ENCODE results near the gene RRAS. TPM values are rescaled to one million over a fixed set of nuclear protein-coding genes. Genes with fewer than 3 reads are reported as not detected.

Gene RRAS
- total RNA-seq, 5 donors from 2014 or later (not counting 1 experiment from before 2014, with no cell fraction given) = 8.5 to 15.4 (median 13.0) TPM

DNA sequence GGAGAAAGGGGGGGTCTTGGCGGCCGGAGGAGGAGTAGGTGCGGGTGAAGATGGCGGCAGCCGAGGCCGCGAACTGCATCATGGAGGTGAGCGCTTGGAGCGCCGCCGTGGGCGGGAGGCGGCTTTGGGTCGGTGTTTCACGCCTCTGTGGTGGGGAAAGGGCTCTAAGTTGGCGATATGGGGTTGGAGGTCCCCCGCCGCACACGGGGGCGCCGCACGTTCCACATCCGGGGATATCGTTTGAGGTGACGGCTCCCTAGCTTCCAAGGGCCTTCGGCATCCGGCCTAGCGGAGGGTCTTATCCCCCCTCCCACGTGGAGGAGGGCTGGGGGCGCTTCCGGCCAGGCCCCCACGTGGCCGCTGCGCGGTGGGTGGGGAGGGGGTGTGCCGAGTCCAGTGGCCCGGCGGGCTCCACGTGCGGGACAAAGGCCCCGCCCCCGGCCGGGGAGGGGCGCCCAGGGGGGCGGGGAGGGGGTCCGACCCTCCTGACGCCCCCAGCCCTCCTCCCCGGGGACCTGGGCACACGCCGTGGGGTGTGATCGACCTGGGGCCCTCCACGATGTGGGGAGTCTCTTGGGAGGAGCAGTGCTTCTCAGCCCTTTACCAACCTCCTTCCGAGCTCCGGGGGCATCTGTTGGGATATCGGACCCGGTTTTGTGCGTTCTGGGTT, 37.4 kb upstream of the RRAS start, which contains the start of gene PRMT1:
Gene PRMT1, plus strand, starts transcription at position 41 of the 670 bp plus-strand sequence. Its CDS starts 10 bp downstream, at position 51.
- peak within 1 kb of the TSS; percentile 94 to 100 (median 97) for H3K4me3 Mint-ChIP-seq
- CTCF ChIA-PET = interaction anchor here (0.6 to 3.4 kb wide), 5 partner anchors 9 to 580 kb away, joined by 4 to 26 read pairs (median 5); partner anchors contain the start of gene RRAS (in 1 of the 2)
- H3K4me3 ChIP-seq (ENCODE audit: control insufficient read depth in 1 of 2, extremely low read depth in 1 of 2, low read length in 1 of 2) = peak within 1 kb of the TSS; percentile 88 to 97
- H3K36me3 Mint-ChIP-seq = peaks cover 9% of the 10 kb centered on the region
- no peaks in the 10 kb centered on the region for H3K27me3 Mint-ChIP-seq
- POLR2A ChIA-PET = interaction anchor here in 1 of 2 donors (0.6 kb wide), 1 partner anchor 242 kb away, joined by 3 read pairs; no protein-coding TSS in a partner anchor
- 0% methylated on average over 13 of the region's 57 CpGs for WGBS (ENCODE audit: insufficient coverage)
- H3K27me3 ChIP-seq (replicated peaks in 1 of 2; ENCODE audit: control insufficient read depth in 2 of 2, extremely low read depth in 1 of 2, insufficient read depth in 2 of 2, low read length in 1 of 2) = no peaks in the 10 kb centered on the region
- ATAC-seq (replicated peaks in 1 of 4) (peak; percentile 3 to 23 (median 7)), DNase-seq (peak in 33 of 35 experiments; percentile 24 to 69 (median 57))
- peak within 1 kb of the TSS; percentile 97 to 100 for H3K27ac Mint-ChIP-seq
- H3K4me1 Mint-ChIP-seq = peaks cover 31 to 46% (median 38%) of the 10 kb centered on the region in 3 donors
- H3K27ac ChIP-seq (ENCODE audit: low read length) = peak within 1 kb of the TSS; percentile 99
- no peaks in the 10 kb centered on the region for H3K9me3 Mint-ChIP-seq
- no peaks in the 10 kb centered on the region for H3K9me3 ChIP-seq
- peaks cover 4 to 52% of the 10 kb centered on the region in 2 experiments for H3K4me1 ChIP-seq (ENCODE audit: control insufficient read depth in 1 of 2, extremely low read depth in 1 of 2, insufficient read depth in 2 of 2, low read length in 2 of 2)
- peaks cover 0 to 15% of the 10 kb centered on the region in 2 donors for H3K36me3 ChIP-seq (ENCODE audit: control insufficient read depth in 2 of 2, extremely low read depth in 1 of 2, insufficient read depth in 1 of 2, low read length in 1 of 2)

DNA sequence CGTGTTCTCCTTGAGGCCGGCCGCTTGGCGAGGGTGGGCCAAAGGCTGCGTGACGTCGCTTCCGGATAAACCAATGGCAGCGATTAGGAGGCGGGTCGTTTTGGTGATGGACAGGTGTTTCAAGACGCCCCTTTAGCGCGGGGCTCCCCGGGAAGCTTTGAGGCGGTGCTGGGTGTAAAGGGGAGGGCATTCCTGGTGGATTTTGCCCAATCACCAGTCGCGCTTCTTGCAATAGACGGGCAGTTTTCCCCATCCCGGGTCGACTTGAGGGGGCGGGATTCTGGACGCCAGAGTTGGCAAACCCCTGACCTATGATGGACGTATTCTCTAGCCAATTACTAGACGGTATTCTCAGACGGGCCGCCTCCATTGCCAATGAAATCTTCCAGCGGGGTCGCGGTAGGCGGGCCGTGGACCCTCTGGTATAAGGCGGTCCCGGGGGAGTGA, 36.9 kb upstream of the RRAS start:
- no peaks in the 10 kb centered on the region for H3K27me3 ChIP-seq (replicated peaks in 1 of 2; ENCODE audit: control insufficient read depth in 2 of 2, extremely low read depth in 1 of 2, insufficient read depth in 2 of 2, low read length in 1 of 2)
- peak overlapping the region; percentile 99 for H3K27ac ChIP-seq (ENCODE audit: low read length)
- peaks cover 36 to 51% (median 43%) of the 10 kb centered on the region in 3 donors for H3K4me1 Mint-ChIP-seq
- ChIA-PET POLR2A (interaction anchor here in 1 of 2 donors (0.5 to 1.9 kb wide), 5 partner anchors 12 to 242 kb away, joined by 3 to 10 read pairs (median 5); partner anchors contain the start of genes RCN3 and RRAS), CTCF (interaction anchor here (0.5 to 3.4 kb wide), 11 partner anchors 9 to 1067 kb away, joined by 3 to 26 read pairs (median 4); partner anchors contain the start of genes GYS1 (in 1 of the 2), RRAS (in 1 of the 2), RUVBL2 (in 1 of the 2) and SCAF1 (in 1 of the 2))
- H3K4me3 Mint-ChIP-seq = peak overlapping the region; percentile 94 to 100 (median 97)
- peak overlapping the region; percentile 88 to 97 for H3K4me3 ChIP-seq (ENCODE audit: control insufficient read depth in 1 of 2, extremely low read depth in 1 of 2, low read length in 1 of 2)
- no peaks in the 10 kb centered on the region for H3K9me3 Mint-ChIP-seq
- H3K36me3 ChIP-seq (ENCODE audit: control insufficient read depth in 2 of 2, extremely low read depth in 1 of 2, insufficient read depth in 1 of 2, low read length in 1 of 2) = peaks cover under 1 to 10% of the 10 kb centered on the region in 2 donors
- no peaks in the 10 kb centered on the region for H3K9me3 ChIP-seq
- WGBS (ENCODE audit: insufficient coverage) = under 1% methylated on average over 26 of the region's 34 CpGs
- H3K27me3 Mint-ChIP-seq = no peaks in the 10 kb centered on the region
- H3K27ac Mint-ChIP-seq = peak overlapping the region; percentile 97 to 100
- peaks cover 5% of the 10 kb centered on the region for H3K36me3 Mint-ChIP-seq
- peak; percentile 93 to 100 (median 96) for DNase-seq
- peak; percentile 76 to 78 (median 78) for ATAC-seq (replicated peaks in 1 of 4)
- H3K4me1 ChIP-seq (ENCODE audit: control insufficient read depth in 1 of 2, extremely low read depth in 1 of 2, insufficient read depth in 2 of 2, low read length in 2 of 2) = peaks cover 4 to 54% of the 10 kb centered on the region in 2 experiments

DNA sequence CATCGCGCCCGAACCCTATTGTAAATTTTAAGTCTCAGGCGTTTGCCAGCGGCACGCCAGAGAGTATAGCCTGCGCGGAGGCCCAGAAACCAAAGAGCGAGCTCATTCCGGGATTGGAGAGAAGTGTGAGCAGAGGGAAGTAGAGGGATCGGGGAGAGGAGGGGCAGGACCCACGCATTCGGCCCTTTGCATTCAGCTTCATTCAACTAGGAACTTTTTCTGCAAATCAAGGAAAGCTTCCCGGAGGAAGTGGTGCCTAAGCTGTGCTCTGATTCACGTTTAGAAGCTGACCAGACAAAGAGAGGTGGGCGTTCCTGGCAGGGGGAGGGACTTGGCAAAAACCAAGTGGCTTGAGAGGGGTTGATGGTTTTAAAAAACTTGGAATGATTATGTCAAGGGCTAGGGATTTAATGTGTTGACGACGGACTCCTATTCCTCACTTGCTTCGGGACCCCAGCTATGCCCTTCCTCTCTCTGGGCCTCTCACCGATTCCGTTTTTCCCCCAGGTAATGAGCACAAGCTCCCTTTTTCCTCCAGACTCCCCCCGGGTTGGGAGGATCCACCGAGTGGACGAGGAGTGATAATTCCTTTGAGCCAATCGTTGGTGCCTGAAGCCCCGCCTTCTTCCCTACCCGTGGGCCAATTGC, 36.3 kb upstream of the RRAS start:
- no peaks in the 10 kb centered on the region for H3K27me3 ChIP-seq (replicated peaks in 1 of 2; ENCODE audit: control insufficient read depth in 2 of 2, extremely low read depth in 1 of 2, insufficient read depth in 2 of 2, low read length in 1 of 2)
- Mint-ChIP-seq H3K9me3 (no peaks in the 10 kb centered on the region), H3K27ac (peak overlapping the region; percentile 97 to 100), H3K4me1 (peaks cover 36 to 51% (median 43%) of the 10 kb centered on the region in 3 donors), H3K27me3 (no peaks in the 10 kb centered on the region), H3K4me3 (peak overlapping the region; percentile 94 to 100 (median 97)), H3K36me3 (peaks cover 5% of the 10 kb centered on the region)
- peak in 15 of 35 experiments; percentile 16 to 60 (median 37) for DNase-seq
- H3K27ac ChIP-seq (ENCODE audit: low read length) = peak overlapping the region; percentile 99
- ChIA-PET CTCF (interaction anchor here (0.5 to 3.4 kb wide), 18 partner anchors 8 to 1066 kb away, joined by 3 to 26 read pairs (median 4); partner anchors contain the start of genes GYS1 (in 1 of the 2), NOSIP (in 1 of the 2), RRAS (in 1 of the 2) and RUVBL2 (in 1 of the 2)), POLR2A (interaction anchor here in 1 of 2 donors (0.5 to 1.9 kb wide), 4 partner anchors 12 to 149 kb away, joined by 4 to 10 read pairs (median 6); partner anchors contain the start of genes RCN3 and RRAS)
- peak overlapping the region; percentile 88 to 97 for H3K4me3 ChIP-seq (ENCODE audit: control insufficient read depth in 1 of 2, extremely low read depth in 1 of 2, low read length in 1 of 2)
- WGBS (ENCODE audit: insufficient coverage) = 8% methylated on average over 20 of the region's 27 CpGs
- H3K36me3 ChIP-seq (ENCODE audit: control insufficient read depth in 2 of 2, extremely low read depth in 1 of 2, insufficient read depth in 1 of 2, low read length in 1 of 2) = peaks cover 4% of the 10 kb centered on the region in 2 donors
- H3K4me1 ChIP-seq (ENCODE audit: control insufficient read depth in 1 of 2, extremely low read depth in 1 of 2, insufficient read depth in 2 of 2, low read length in 2 of 2) = peaks cover 4 to 51% of the 10 kb centered on the region in 2 experiments
- H3K9me3 ChIP-seq = no peaks in the 10 kb centered on the region
- peak in 1 of 4 experiments; percentile 4 for ATAC-seq (replicated peaks in 1 of 4)

DNA sequence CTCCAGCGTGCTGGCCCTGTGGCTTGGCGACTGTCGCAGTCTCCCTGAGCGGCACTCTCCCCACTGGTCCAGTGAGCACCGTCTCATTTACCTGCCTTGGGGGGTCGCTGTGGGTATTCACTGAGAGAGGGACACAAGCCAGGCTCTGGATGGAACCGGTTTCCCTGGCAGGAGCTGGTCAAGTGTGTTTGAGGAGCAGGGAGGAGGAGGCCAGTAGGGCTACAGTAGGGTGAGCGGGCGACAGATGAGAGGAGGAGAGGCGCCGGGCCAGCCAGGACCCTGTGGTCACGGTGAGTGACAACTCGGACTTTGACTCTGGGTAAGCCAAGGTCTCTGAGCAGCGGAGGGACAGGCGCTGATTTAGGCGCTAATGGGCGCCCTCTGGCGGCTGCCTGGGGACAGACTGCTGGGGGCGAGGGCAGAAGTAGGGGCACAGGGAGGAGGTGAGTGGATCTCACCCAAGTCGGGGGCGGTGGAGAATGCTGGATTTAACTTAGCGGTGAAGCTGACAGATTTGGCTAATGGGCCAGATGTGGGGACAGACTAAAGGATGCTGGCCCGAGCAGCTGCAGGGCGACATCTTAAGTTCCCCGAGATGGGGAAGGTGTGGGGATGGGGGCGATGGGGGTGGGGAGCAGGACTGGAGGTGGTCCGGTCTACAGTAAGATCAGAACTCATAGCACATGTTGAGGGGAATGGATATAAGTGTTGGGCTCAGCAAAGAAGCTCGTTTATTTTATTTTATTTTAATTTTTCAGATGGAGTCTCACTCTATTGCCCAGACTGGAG, 32.4 kb upstream of the RRAS start:
- no peak overlapping the region for H3K4me3 Mint-ChIP-seq
- no peaks in the 10 kb centered on the region for H3K9me3 Mint-ChIP-seq

DNA sequence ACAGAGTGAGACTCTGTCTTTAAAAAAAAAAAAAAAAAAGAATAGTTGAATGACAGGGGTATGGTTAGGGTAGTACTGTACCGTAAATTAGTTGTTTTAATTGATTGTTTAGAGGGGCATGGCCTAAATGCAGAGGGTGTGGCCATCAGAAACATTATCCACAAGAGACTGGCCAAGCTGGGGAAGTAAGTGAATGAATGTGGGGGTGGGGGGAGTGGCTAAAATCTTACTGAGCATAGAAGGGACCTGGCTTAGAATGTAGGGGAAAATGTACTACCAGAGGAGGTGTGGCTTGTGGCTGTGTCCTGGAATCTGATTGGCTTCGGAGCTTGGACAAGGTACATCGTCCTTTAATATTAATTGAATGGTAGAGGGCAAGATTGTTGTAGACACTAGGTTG, 29.6 kb upstream of the RRAS start:
- 97% methylated on average over 3 of the region's 3 CpGs for WGBS (ENCODE audit: insufficient coverage)
- Mint-ChIP-seq H3K4me3 (no peak overlapping the region), H3K9me3 (no peaks in the 10 kb centered on the region), H3K27ac (no peak overlapping the region), H3K36me3 (peaks cover 4% of the 10 kb centered on the region), H3K27me3 (no peaks in the 10 kb centered on the region), H3K4me1 (peaks cover 20 to 35% (median 34%) of the 10 kb centered on the region in 3 donors)
- Histone ChIP-seq H3K36me3 (ENCODE audit: control insufficient read depth in 2 of 2, extremely low read depth in 1 of 2, insufficient read depth in 1 of 2, low read length in 1 of 2) (peaks cover 4% of the 10 kb centered on the region in 2 donors), H3K27ac (ENCODE audit: low read length) (no peak overlapping the region), H3K27me3 (replicated peaks in 1 of 2; ENCODE audit: control insufficient read depth in 2 of 2, extremely low read depth in 1 of 2, insufficient read depth in 2 of 2, low read length in 1 of 2) (no peaks in the 10 kb centered on the region), H3K4me3 (ENCODE audit: control insufficient read depth in 1 of 2, extremely low read depth in 1 of 2, low read length in 1 of 2) (no peak overlapping the region), H3K4me1 (ENCODE audit: control insufficient read depth in 1 of 2, extremely low read depth in 1 of 2, insufficient read depth in 2 of 2, low read length in 2 of 2) (peaks cover 4 to 21% of the 10 kb centered on the region in 2 experiments), H3K9me3 (no peaks in the 10 kb centered on the region)
- DNase-seq (no peak), ATAC-seq (replicated peaks in 1 of 4) (no peak)
- POLR2A ChIA-PET = no interaction called here
- CTCF ChIA-PET = no interaction called here

More for the DNA sequence above, 32.4 kb upstream of the RRAS start:
- H3K4me1 Mint-ChIP-seq = peaks cover 17 to 23% (median 22%) of the 10 kb centered on the region in 3 donors
- peaks cover 4% of the 10 kb centered on the region in 2 donors for H3K36me3 ChIP-seq (ENCODE audit: control insufficient read depth in 2 of 2, extremely low read depth in 1 of 2, insufficient read depth in 1 of 2, low read length in 1 of 2)
- H3K27me3 ChIP-seq (replicated peaks in 1 of 2; ENCODE audit: control insufficient read depth in 2 of 2, extremely low read depth in 1 of 2, insufficient read depth in 2 of 2, low read length in 1 of 2) = no peaks in the 10 kb centered on the region
- no peak overlapping the region for H3K27ac ChIP-seq (ENCODE audit: low read length)
- ATAC-seq (replicated peaks in 1 of 4) (no peak), DNase-seq (peak in 34 of 35 experiments; percentile 42 to 83 (median 67))
- peak overlapping the region; percentile 29 to 48 for H3K27ac Mint-ChIP-seq
- H3K27me3 Mint-ChIP-seq = no peaks in the 10 kb centered on the region
- H3K9me3 ChIP-seq = no peaks in the 10 kb centered on the region
- WGBS (ENCODE audit: insufficient coverage) = 40% methylated on average over 26 of the region's 28 CpGs
- peaks cover 0 to 16% of the 10 kb centered on the region in 2 experiments for H3K4me1 ChIP-seq (ENCODE audit: control insufficient read depth in 1 of 2, extremely low read depth in 1 of 2, insufficient read depth in 2 of 2, low read length in 2 of 2)
- ChIA-PET POLR2A (no interaction called here), CTCF (interaction anchor here (0.6 to 1.5 kb wide), 2 partner anchors 166 to 167 kb away, joined by 4 to 6 read pairs; no protein-coding TSS in a partner anchor)
- H3K36me3 Mint-ChIP-seq = peaks cover 4% of the 10 kb centered on the region
- H3K4me3 ChIP-seq (ENCODE audit: control insufficient read depth in 1 of 2, extremely low read depth in 1 of 2, low read length in 1 of 2) = no peak overlapping the region

Data from T-cell (primary cell).